GM19324 (cell line): ENCODE data around the gene ZBTB24.

Experiments used
- ATAC-seq: cut with Tn5 transposase; IDR thresholded peaks from one replicate; pipeline ENCODE4 v1.9.1; 2021; ENCODE audit warnings: mild to moderate bottlenecking, moderate library complexity; ENCODE audit not compliant: unreplicated experiment, low FRiP score

Gene ZBTB24

DNA sequence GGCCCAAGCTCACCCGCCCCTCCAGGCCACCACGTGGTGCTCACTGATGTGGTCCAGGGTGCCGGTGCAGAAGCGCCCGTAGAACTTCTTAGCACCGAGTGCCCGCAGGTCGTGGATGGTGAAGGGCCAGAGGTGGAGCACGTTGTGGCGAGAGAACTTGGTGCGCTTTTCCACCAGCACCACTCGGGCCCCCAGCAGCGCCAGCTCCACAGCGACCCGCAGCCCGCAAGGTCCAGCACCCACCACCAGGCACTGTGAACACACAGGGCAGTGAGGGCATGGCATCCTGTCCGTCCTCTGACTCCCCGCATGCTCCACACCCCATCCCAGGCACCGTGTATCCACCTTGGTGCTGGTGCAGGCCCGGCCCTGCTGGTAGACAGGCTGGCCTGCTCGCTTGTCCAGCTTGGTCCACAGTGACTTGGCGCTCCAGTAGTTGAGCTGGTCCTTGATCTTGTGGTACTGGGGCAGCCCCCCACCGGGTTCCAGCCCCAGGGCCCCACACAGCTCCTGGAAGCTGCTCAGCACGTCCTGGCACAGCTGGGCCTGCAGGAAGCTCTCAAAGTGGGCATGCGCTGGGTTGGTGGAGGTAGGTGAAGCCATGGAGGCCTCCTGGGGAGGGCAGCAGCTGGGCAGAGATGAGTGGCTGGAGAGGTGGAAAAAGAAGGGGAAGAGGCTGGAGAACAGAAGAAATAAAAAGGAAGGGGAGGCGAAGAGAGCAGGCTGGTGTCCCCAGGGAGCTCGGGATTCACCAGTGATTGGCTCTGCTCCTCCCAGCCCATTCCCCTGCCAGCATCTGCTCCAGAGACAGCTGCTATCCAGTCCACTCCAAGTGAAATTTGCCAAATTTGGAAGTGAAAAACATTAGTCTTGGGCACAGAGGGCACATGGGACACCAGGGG is 29.2 kb downstream of the ZBTB24 start:
- ATAC-seq = no peak

DNA sequence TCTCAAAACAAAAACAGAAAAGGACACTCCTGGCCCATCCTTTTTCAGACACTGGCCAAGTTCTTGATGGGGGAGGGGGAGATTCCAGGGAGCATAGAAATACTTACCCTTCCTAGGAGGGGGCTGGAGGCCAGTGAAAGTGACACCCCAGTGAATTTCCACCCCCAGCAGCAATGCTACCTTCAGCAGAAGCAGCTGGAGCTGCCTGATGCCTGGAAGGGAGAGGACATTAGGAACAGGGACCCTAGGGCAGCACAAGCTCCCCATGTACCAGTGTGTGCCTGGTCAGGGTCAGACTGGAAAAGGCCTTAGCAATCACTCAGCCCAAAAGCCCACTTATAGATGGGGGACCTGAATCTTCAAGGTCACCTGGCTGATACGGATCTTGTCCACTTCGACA is 29.9 kb downstream of the ZBTB24 start:
- no peak for ATAC-seq

GRCh38 chr6:109452181-109452580 is 30.8 kb downstream of the ZBTB24 start:
- ATAC-seq = no peak

GRCh38 chr6:109451376-109451775 is 31.6 kb downstream of the ZBTB24 start:
- no peak for ATAC-seq

- no peak for ATAC-seq
Observed at GRCh38 chr6:109450801-109451200, 32.2 kb downstream of the ZBTB24 start.

DNA sequence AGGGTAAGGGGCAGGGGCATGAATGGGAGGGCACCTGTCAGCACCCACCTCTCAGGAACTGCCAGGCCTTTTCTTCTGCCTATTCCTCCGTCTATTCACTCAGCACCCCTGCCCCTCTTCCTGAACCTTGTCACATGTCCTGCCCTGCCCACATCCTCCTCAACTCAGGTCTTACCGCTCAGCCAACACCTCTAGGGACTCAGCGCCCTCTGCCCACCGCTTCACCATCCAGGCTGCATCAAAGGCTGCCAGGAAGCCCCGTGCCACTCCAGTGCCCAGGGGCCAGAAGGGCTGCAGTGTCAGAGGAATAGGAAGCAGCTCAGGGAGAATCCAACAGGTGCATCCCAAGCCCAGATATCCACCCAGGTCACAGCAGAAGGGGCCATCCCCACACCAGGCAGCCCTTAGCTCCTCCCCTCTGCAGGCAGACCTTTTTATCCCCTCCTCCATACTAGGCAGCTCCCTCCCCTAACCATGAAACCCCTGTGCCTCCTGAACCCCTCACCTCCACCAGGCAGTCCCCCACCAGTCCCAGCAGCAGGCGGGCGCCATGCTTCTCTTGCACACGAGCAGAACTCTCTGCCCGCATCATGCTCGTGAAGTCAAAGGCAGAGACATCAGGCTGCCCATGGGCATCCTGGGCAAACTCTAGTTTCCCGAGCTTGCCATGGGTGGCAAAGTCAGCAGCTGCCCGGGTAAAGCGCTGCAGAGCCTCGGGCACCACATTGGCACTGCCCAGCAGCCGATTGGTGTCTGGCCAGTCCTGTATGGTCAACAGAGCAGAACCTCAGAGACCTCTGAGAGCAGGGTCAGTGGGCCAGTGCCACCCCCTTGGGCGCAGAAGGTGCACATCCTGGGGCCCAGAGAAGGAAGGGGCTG is 33.0 kb downstream of the ZBTB24 start:
- no peak for ATAC-seq

DNA sequence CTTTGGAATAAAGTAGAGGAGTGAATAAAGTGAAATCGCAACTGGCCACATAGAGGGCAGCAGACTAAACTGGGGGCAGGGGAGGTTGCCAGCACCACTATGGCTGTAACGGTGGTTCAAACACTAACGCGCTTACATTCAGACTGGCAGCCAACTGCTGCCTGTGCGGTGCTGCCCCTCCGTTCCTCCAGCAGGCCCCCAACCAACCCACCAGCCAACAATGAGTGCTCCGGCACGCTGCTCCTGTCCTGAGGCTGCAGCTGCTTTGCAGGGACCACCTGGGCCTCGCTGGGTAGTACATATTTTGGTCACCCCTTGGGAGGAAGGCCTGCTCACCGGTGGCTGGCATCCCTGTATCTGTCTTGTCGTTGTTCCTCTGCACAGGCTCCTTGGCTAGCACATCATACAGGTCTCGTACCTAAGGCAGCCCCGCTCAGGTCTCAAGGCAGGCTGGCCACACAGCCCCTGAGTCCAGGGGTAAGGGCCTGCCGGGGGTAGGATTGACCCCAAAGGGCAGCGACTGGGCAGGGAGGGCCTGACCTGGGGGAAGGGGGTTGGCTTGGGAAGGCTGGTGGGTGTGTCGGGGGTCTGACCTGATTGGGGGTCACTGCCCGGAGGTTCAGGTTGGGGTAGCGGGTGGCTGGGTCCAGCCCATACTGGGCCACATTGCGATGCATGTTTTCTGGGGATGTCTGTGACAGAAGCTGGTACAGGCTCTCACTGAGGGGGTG is 33.8 kb downstream of the ZBTB24 start:
- no peak for ATAC-seq

DNA sequence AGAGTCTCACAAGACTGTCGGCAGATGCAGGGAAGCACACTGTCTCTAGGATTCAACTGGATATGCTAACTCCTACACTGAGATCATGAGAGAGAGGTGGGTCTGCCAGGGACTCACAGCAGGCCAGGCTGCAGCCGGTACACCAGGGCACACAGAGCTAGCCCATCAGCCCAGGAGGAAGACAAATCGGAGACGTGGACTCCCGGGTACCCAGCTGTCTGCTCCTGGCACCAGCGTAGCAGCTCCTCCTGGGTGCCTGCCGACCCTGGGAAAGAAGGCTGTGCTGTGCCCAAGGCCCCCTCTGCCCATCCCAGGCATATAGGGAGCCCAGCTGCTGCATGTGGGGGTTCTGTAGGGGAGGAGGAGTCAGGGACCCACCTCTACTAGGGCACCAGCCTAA is 34.4 kb downstream of the ZBTB24 start:
- ATAC-seq = no peak

DNA sequence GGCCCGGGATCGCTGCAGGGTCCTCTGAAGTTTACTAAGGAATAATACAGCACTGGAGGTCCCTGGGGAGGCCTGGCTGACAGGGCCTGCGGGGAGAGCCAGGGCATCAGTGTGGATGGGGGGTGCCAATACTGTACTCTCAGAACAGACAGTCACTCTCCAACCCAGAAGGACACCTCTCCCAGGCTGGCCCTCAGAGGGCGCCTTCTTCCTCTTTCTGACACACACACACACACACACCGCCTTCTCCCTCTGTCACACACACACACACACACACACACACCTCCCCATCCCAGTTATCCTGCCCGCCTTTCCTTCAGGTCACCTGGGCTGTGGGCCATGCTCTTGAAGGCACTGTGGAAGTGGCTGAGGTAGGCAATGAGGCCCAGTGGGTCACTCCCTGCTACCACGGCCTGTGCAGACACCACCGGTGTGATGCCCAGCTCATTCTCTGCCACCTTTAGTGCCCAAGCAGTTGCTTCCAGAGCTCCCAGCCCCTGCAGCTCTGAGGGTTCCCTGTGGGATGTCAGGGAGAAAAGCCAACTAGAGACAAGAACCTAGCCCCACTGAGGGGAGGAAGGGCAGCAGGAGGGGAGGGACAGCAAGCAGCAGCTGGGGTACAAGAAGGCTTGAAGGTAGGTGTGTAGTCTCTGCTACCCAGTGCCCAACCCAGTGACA is 35.0 kb downstream of the ZBTB24 start:
- no peak for ATAC-seq

DNA sequence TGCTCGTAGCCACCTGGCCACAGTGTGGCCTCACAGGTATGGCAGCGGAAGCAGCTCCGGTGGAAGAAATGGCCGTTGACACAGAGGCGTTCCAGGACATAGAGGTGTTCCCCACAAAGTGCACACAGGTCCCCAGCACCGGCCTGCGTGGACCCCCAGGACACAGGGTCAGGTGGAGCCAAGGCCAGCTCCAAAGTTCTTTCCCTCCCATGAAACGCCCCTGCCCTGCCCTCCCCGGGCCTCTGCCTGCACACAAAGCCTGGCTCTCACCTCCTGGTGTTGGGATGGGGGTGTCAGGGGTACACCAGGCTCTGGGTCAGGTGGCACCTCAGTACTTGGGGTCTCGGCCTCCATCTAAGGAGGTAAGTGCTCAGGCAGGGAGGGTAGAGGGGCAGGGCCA is 35.9 kb downstream of the ZBTB24 start:
- no peak for ATAC-seq

GRCh38 chr6:109446541-109446940 is 36.5 kb downstream of the ZBTB24 start:
- no peak for ATAC-seq

GRCh38 chr6:109446072-109446471 is 36.9 kb downstream of the ZBTB24 start:
- no peak for ATAC-seq

GRCh38 chr6:109445382-109445781 is 37.6 kb downstream of the ZBTB24 start:
- ATAC-seq = no peak

DNA sequence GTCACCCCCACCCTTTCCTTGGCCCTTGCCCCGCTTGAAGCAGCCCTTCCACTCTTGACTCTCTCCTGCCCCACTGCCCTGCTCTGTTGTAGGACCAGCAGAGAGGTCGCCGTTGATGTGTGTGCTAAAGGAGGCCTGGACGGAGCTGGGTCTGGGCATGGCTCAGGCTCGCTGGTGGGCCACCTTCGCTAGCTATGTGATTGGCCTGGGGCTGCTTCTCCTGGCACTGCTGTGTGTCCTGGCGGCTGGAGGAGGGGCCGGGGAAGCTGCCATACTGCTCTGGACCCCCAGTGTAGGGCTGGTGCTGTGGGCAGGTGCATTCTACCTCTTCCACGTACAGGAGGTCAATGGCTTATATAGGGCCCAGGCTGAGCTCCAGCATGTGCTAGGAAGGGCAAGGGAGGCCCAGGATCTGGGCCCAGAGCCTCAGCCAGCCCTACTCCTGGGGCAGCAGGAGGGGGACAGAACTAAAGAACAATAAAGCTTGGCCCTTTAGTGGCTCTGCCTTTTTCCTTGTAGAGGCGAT is 39.5 kb downstream of the ZBTB24 start:
- no peak for ATAC-seq

DNA sequence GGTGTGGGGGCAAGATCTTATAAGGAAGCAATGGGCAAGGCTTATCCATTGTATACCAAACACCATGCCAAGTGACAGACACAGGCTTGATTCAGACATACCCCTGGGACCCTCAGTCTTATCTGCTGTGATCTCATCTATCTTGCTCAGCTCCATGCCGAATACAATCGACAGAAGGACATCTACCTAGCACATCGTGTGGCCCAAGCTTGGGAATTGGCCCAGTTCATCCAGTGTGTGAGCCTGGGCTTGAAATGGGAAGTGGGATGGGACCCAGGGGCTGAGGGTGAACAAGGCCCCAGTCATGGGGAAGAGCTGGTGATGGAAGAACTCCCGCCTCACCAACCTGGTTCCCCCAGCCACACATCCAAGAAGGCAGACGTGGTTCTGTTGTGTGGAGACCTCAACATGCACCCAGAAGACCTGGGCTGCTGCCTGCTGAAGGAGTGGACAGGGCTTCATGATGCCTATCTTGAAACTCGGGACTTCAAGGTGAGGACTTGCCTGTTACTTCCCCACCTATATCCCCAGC is 40.6 kb downstream of the ZBTB24 start:
- ATAC-seq = no peak

DNA sequence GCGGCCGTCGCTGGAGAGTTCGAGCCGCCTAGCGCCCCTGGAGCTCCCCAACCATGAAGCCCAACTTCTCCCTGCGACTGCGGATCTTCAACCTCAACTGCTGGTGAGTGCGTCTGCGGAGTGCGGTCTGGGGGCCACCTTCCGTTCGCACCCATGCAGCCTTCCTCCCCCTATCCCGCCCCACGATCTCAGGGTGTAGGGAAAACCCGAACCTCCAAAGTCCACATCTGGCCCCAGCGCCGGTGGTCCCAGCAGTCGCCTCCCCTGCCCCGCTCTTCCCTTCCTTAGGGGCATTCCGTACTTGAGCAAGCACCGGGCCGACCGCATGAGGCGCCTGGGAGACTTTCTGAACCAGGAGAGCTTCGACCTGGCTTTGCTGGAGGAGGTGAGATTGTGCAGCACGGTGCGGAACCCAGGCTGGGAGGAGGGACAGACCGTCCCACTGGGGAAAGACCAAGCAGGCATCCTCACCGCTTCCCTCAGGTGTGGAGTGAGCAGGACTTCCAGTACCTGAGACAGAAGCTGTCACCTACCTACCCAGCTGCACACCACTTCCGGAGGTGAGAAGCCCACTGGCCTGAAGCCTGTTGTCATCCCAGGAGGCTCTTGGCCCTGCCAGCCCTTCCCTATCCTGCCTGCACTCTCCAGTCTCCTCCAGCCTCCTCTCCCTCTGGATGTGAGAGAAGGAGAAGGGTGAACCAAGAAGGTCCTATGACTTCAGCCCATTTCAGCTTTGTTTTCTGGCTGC is 41.8 kb downstream of the ZBTB24 start:
- ATAC-seq = peak; percentile 3

- ATAC-seq = peak; percentile 91
Observed at GRCh38 chr6:109440331-109441068, 42.5 kb downstream of the ZBTB24 start, which contains the start of the genes PPIL6 and SMPD2. PPIL6 (minus strand) TSS chr6:109440628; CDS start chr6:109440590, 38 bp downstream. SMPD2 (plus strand) TSS chr6:109440724; CDS start chr6:109441122, 398 bp downstream.

DNA sequence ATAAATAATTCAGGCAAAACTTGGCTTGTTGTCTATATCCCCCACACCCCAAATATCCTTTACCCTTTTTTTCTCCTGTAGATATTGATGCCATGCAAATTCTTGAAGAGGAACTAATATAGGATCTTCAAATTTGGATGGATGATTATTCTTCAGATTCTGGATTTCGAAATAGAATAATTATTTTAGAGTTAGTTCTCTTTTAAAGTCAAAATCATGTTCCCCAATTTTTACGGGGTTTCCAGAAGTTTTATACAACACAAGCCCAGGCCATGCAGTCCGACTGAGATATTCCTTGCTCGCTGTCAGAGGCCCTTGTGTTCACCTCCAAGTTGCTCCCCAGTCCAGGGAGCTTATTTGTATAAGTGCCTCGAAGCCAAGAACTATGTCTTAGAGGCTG is 47.0 kb downstream of the ZBTB24 start:
- no peak for ATAC-seq
